Measurements from ENCODE around the gene ANTXRL.
"Not testable (repeated sequence)": the region's sequence is repeated elsewhere in the genome, so short reads cannot be mapped to it uniquely, and the experiment has no call there.

- TF ChIP-seq, protein P1, sequence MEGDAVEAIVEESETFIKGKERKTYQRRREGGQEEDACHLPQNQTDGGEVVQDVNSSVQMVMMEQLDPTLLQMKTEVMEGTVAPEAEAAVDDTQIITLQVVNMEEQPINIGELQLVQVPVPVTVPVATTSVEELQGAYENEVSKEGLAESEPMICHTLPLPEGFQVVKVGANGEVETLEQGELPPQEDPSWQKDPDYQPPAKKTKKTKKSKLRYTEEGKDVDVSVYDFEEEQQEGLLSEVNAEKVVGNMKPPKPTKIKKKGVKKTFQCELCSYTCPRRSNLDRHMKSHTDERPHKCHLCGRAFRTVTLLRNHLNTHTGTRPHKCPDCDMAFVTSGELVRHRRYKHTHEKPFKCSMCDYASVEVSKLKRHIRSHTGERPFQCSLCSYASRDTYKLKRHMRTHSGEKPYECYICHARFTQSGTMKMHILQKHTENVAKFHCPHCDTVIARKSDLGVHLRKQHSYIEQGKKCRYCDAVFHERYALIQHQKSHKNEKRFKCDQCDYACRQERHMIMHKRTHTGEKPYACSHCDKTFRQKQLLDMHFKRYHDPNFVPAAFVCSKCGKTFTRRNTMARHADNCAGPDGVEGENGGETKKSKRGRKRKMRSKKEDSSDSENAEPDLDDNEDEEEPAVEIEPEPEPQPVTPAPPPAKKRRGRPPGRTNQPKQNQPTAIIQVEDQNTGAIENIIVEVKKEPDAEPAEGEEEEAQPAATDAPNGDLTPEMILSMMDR (IDR thresholded peaks at IDR 0.05) = not testable (repeated sequence)
- TF ChIP-seq POLR2A (IDR thresholded peaks at IDR 0.05) = not testable (repeated sequence)
Observed at GRCh38 chr10:46311961-46312431, 25.2 kb downstream of the ANTXRL start.

Data from uterus (tissue), 2 donors.